ENCODE results near the gene ZNF276.
"Not testable (repeated sequence)": the region's sequence is repeated elsewhere in the genome, so short reads cannot be mapped to it uniquely, and the experiment has no call there.

The ZNF276 gene

GRCh38 chr16:89720813-89721545, at the start of gene ZNF276, which contains the start of gene VPS9D1:
Gene ZNF276 (plus strand): TSS chr16:89721537. CDS start chr16:89721641, 104 bp downstream.
Gene VPS9D1 (minus strand): TSS chr16:89720898. CDS start chr16:89720861, 37 bp downstream.
- peak; percentile 89 for DNase-seq (ENCODE audit: low read depth)

GRCh38 chr16:89671565-89671964, 49.8 kb upstream of the ZNF276 start:
- not testable (repeated sequence) for DNase-seq (ENCODE audit: low read depth)

DNA sequence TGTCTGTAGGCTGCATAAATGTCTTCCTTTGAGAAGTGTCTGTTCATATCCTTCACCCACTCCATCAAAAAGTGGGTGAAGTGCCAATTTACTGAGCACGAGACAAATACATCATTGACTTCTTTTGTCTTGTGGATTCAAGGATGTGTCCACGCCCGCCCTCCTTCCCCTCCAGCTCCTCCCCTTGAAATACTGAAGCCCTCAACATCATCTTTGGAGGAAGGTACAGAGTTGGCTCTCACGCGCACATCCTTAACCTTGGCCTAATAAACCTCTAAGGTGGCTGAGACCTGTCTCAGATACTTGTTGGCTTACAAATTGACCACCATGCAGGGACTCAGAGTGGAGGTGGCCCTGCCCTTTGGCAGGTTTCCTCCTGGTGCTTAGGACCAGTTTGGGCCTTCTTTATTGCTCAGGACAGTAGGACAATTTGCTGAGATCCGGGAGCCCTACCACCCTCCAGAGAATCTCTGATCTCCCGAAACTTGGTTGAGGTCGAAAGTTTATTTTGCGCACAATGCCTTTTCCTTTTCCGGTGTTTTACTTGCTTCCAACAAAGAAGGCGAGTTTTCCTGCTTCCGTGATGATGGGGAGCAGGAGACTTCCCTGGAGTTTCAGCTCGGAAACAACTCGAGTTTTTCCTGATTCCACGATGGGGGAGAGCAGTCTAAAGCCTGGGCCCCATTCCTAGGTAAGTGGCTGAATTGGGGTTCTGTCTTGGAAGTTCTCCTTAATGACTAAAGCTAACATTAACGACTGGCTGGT, 49.0 kb upstream of the ZNF276 start:
- DNase-seq (ENCODE audit: low read depth), result no peak

DNA sequence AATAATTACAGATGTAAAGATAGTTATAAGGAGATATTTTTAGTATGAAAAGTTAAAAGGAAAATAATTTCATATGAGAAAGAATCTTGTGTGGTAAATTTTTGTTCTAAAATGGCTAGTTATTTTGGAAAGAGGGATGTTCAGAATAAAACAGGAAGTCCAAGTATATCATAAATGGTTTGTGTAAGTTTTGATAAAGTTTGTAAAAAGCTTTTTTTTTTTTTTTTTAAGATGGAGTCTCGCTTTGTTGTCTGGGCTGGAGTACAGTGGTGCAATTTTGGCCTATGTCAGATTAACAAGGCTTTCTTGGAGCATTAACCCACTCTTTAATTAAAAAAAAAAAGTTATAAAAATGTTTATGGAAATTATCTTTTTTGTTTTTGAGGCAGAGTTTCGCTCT, 43.1 kb upstream of the ZNF276 start:
- DNase-seq (ENCODE audit: low read depth), result peak; percentile 55

DNA sequence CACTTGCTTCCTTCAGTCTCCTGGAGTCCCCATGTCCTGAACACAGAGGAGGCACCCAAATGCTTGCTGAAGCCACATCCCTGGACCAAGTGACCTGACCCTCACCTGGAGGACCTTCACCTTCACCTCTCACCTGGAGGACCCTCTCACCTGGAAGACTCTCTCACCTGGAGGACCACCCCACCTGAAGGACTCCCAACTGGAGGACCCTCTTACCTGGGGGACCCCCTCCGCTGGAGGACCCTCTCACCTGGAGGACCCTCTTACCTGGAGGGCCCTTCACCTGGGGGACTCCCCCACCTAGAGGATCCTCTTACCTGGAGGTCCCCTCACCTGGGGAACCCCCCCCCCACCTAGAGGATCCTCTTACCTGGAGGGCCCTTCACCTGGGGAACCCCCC, 35.4 kb upstream of the ZNF276 start:
- no peak for DNase-seq (ENCODE audit: low read depth)

DNA sequence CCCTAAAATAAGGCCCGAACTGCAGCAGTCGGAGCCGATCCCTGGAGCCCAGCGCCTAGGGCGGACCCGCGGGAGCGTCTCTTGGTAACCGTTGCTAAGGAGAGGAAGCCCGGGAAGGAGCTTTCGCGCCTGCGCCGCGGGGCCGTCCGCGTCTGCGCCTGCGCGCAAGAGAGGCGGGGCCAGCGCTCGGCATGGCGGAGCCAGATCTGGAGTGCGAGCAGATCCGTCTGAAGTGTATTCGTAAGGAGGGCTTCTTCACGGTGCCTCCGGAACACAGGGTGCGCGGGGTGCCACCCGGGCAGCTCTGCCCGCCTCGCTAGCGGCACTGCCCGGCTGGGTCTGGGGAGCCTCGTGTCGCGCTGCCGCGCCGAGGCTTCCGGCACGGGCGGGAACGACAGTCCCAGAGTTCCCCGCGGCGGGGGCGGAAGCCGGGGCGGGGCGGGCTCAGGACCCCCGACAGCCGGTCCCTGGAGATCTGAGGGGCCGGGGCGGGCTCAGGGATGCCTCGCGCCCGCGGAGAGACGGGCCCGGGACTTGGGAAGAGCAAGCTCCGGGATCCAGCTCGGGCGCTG, 34.7 kb upstream of the ZNF276 start, which contains the start of gene CDK10:
Gene CDK10 (plus strand): TSS at position 170 of the 572 bp plus-strand sequence. CDS start 22 bp downstream, at position 192.
- peak; percentile 94 for DNase-seq (ENCODE audit: low read depth)

- peak; percentile 68 for DNase-seq (ENCODE audit: low read depth)
These were observed 34.0 kb upstream of the ZNF276 start for GRCh38 chr16:89687092-89687940.

GRCh38 chr16:89688395-89688794, 32.9 kb upstream of the ZNF276 start:
- DNase-seq (ENCODE audit: low read depth), result no peak

GRCh38 chr16:89689142-89689541, 32.2 kb upstream of the ZNF276 start:
- DNase-seq (ENCODE audit: low read depth), result no peak

- DNase-seq (ENCODE audit: low read depth), result not testable (repeated sequence)
These were observed 31.7 kb upstream of the ZNF276 start for GRCh38 chr16:89689621-89690020.

- no peak for DNase-seq (ENCODE audit: low read depth)
These were observed 30.9 kb upstream of the ZNF276 start for GRCh38 chr16:89690392-89690901.

DNA sequence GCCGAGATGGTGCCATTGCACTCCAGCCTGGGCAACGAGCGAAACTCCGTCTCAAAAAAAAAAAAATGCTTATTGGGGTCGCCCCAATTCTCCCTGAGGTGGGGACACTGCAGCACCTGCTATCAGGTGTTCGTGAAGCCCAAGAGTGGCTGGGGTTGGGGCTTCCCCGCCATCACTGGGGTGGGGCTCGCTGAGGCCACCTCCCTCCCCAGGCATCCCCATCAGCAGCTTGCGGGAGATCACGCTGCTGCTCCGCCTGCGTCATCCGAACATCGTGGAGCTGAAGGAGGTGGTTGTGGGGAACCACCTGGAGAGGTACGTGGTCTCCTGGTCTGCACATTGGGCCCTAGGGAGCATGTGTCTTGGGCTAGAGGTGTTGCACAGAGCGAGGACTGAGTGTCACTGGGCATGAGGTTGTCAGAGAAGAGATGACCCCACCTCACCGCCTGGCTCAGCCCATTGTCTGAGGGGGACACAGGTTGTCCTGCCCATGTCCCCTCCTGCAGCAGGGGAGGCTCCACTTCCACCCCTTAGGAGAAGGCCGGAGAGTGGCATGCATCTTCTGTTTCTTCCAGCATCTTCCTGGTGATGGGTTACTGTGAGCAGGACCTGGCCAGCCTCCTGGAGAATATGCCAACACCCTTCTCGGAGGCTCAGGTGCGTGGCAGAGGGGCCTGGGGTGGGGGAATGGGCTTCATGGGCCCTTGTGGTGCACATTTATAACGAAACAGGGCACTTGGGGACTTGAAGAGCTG, 29.9 kb upstream of the ZNF276 start:
- no peak for DNase-seq (ENCODE audit: low read depth)

GRCh38 chr16:89691986-89692569, 29.3 kb upstream of the ZNF276 start:
- DNase-seq (ENCODE audit: low read depth), result no peak

GRCh38 chr16:89693289-89693731, 28.0 kb upstream of the ZNF276 start:
- DNase-seq (ENCODE audit: low read depth), result no peak

GRCh38 chr16:89693931-89694783, 27.2 kb upstream of the ZNF276 start:
- DNase-seq (ENCODE audit: low read depth), result no peak

- DNase-seq (ENCODE audit: low read depth), result not testable (repeated sequence)
These were observed 26.6 kb upstream of the ZNF276 start for GRCh38 chr16:89694784-89695085.

- no peak for DNase-seq (ENCODE audit: low read depth)
These were observed 26.1 kb upstream of the ZNF276 start for GRCh38 chr16:89695086-89695874.

DNA sequence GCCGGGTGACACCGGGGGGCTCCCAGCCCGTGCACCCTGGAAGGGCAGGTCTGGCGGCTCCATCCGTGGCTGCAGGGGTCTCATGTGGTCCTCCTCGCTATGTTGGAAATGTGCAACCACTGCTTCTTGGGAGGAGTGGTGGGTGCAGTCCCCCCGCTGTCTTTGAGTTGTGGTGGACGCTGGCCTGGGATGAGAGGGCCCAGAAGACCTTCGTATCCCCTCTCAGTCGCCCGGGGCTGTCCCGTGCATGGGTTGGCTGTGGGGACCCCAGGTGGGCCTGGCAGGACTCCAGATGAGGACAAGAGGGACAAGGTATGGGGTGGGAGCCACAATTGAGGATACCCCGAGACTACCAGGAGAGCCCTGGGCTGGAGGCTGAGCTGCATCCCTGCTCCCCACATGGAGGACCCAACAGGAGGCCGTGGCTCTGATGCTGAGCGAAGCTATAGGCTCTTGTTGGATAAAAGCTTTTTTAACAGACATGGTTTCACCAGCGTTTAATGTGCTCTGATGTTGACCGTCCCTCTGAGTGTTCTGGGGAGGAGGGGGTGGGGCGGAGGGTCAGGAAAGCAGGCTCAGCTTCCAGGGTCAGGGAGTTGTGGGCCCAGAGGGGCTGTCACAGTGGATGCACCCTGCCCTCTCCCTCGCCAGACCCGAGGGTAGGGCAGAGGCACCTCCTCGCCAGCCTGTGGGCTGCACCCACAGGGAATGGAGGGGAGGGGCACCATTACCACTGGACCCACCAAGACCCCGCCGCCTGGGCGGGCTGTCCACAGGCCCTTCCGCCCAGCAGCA, 25.3 kb upstream of the ZNF276 start:
- no peak for DNase-seq (ENCODE audit: low read depth)

All from ELR (cell line).